Calu3 (cell line): ENCODE measurements around the gene MFAP4. TPM values are rescaled to one million over a fixed set of nuclear protein-coding genes. Genes with fewer than 3 reads are reported as not detected.

Experiments used
- BruUV-seq: library from RNA; stranded (reverse); fragments of 400-500 nt; replicated peaks from 2 replicates; lab custom pipeline; 2021; lab: Mats Ljungman, UMichigan
- CTCF ChIA-PET: fragments of 300-600 bp; sonication (Branson Sonifier 250); formaldehyde crosslinking; loops from one replicate; lab custom pipeline; 2022; ENCODE audit warnings: antibody characterized with exemption; lab: Charles Lee
- DNase-seq: peaks from one replicate; pipeline ENCODE4 v3.0.0; 2022
- H3K27ac Mint-ChIP-seq: one replicate; pipeline ENCODE4 v1.8.0; 2022; ENCODE audit warnings: mixed read lengths; ENCODE audit not compliant: unreplicated experiment
- H3K27me3 Mint-ChIP-seq: one replicate; pipeline ENCODE4 v1.8.0; 2022; ENCODE audit warnings: mixed read lengths; ENCODE audit not compliant: unreplicated experiment
- H3K36me3 Mint-ChIP-seq: one replicate; pipeline ENCODE4 v1.8.0; 2022; ENCODE audit warnings: mild to moderate bottlenecking, moderate library complexity, mixed read lengths; ENCODE audit not compliant: insufficient read depth, unreplicated experiment
- H3K4me1 Mint-ChIP-seq: one replicate; pipeline ENCODE4 v1.8.0; 2022; ENCODE audit warnings: mild to moderate bottlenecking, low read depth, mixed read lengths; ENCODE audit not compliant: unreplicated experiment
- H3K4me3 Mint-ChIP-seq: one replicate; pipeline ENCODE4 v1.8.0; 2022; ENCODE audit warnings: mild to moderate bottlenecking, low read depth, moderate library complexity, mixed read lengths; ENCODE audit not compliant: unreplicated experiment
- H3K9me3 Mint-ChIP-seq: one replicate; pipeline ENCODE4 v1.8.0; 2022; ENCODE audit warnings: low read depth, mixed read lengths; ENCODE audit not compliant: unreplicated experiment
- intact Hi-C: fragments of 100-400 bp; cut with micrococcal nuclease; formaldehyde crosslinking; loops from one replicate; pipeline ENCODE4 v1.10.0; 2022; ENCODE audit not compliant: unreplicated experiment
- total RNA-seq: library from RNA; stranded (reverse); gene quantifications from 2 replicates; pipeline ENCODE4 v1.2.3, GENCODE V29; 2022
- TF ChIP-seq, protein P1 (sequence below): fragments of 200-600 bp; IDR thresholded peaks from one replicate; pipeline ENCODE4 v1.8.0; 2022; ENCODE audit warnings: antibody characterized with exemption; ENCODE audit not compliant: unreplicated experiment

The MFAP4 gene
- total RNA-seq, 1 experiment from 2014 or later, result not detected

- Mint-ChIP-seq H3K36me3 (no peaks in the 10 kb centered on the region), H3K4me3 (no peak overlapping the region), H3K9me3 (no peaks in the 10 kb centered on the region), H3K4me1 (no peaks in the 10 kb centered on the region), H3K27me3 (peaks cover 24% of the 10 kb centered on the region), H3K27ac (no peak overlapping the region)
- no TSS peak for BruUV-seq
- DNase-seq, result no peak
- intact Hi-C loops, result no loop called here
- TF ChIP-seq, protein P1, sequence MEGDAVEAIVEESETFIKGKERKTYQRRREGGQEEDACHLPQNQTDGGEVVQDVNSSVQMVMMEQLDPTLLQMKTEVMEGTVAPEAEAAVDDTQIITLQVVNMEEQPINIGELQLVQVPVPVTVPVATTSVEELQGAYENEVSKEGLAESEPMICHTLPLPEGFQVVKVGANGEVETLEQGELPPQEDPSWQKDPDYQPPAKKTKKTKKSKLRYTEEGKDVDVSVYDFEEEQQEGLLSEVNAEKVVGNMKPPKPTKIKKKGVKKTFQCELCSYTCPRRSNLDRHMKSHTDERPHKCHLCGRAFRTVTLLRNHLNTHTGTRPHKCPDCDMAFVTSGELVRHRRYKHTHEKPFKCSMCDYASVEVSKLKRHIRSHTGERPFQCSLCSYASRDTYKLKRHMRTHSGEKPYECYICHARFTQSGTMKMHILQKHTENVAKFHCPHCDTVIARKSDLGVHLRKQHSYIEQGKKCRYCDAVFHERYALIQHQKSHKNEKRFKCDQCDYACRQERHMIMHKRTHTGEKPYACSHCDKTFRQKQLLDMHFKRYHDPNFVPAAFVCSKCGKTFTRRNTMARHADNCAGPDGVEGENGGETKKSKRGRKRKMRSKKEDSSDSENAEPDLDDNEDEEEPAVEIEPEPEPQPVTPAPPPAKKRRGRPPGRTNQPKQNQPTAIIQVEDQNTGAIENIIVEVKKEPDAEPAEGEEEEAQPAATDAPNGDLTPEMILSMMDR, result no peak
- CTCF ChIA-PET, result no interaction called here
Observed at GRCh38 chr17:19404264-19404663, 17.3 kb upstream of the MFAP4 start.

DNA sequence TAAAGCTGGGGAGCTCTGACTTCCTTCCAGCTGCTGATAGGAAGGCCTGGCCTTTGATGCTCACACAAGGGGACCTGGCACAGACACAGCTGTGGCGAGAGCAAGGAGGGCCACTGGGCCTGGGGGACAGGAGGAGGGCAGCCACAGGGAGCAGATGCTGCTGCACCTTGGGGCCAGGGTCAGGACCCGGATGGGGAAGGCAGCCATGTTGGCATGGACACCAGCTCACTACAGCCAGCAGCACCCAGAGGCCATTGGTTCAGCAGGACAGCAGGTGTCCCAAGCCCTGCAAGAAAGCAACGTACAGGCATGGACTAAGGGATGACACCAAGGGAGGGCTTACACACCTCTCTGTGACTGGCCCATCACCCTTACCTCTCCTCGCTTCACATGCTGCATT lies 16.0 kb upstream of the MFAP4 start:
- Mint-ChIP-seq H3K36me3 (no peaks in the 10 kb centered on the region), H3K4me1 (peaks cover 8% of the 10 kb centered on the region), H3K27ac (no peak overlapping the region), H3K9me3 (no peaks in the 10 kb centered on the region), H3K27me3 (peaks cover 24% of the 10 kb centered on the region), H3K4me3 (no peak overlapping the region)
- no TSS peak for BruUV-seq
- intact Hi-C loops, result no loop called here
- CTCF ChIA-PET, result no interaction called here
- no peak for DNase-seq
- TF ChIP-seq, protein P1, result no peak

- Mint-ChIP-seq H3K4me3 (no peak overlapping the region), H3K27me3 (peaks cover 24% of the 10 kb centered on the region), H3K9me3 (no peaks in the 10 kb centered on the region), H3K36me3 (no peaks in the 10 kb centered on the region), H3K27ac (no peak overlapping the region), H3K4me1 (peaks cover 8% of the 10 kb centered on the region)
- intact Hi-C loops, result no loop called here
- CTCF ChIA-PET, result no interaction called here
- no peak for DNase-seq
- TF ChIP-seq, protein P1, result no peak
- no TSS peak for BruUV-seq
Observed at GRCh38 chr17:19402171-19402570, 15.2 kb upstream of the MFAP4 start.

DNA sequence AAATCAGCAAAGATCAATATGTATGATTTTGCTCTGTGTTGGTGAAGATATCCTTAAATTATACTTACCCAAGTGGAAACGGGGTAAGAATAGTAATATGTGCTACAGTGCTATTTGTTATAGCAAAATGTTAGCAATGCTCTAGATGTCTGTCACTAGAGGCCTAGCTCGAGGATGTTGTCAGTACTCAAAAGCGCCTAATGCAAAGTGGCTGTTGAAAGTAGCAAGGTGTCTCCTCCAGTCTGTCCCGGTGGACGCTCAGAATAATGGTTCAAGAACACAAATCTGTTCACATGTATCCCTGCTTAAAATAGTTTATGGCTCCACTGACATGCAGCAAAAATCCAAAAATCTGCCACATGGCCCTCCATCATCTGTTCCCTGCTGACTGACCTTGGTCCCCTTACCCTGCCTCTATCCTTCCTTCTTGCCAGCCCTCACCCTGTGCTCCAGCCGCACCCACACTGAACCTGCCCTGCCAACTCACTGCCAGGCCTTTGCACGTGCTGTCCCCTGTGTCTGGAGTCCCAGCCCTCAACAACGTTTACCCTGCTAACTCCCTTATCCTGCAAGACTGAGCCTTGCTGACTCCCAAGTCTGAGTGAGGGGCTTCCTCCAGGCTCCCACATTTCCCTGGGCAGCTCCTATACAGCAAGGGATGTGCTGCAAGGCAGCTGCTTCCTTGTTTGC lies 14.5 kb upstream of the MFAP4 start:
- H3K27ac Mint-ChIP-seq, result no peak overlapping the region
- H3K4me1 Mint-ChIP-seq, result peaks cover 8% of the 10 kb centered on the region
- H3K27me3 Mint-ChIP-seq, result peaks cover 24% of the 10 kb centered on the region
- H3K36me3 Mint-ChIP-seq, result no peaks in the 10 kb centered on the region
- no TSS peak for BruUV-seq
- intact Hi-C loops, result no loop called here
- H3K9me3 Mint-ChIP-seq, result no peaks in the 10 kb centered on the region
- CTCF ChIA-PET, result no interaction called here
- no peak overlapping the region for H3K4me3 Mint-ChIP-seq
- TF ChIP-seq, protein P1, result no peak
- no peak for DNase-seq
